C4-2B (cell line): Measurements from ENCODE around the gene ACVRL1.

Experiments
- H3K27ac ChIP-seq: fragments of 450-650 bp; 2 replicates; pipeline ENCODE4 v1.5.1; 2017
- ZFX ChIP-seq: fragments of 450-650 bp; IDR thresholded peaks from 2 replicates; pipeline ENCODE4 v1.6.1; 2017
- TF ChIP-seq, protein P1 (sequence below): fragments of 450-650 bp; conservative IDR thresholded peaks from 2 replicates; pipeline ENCODE4 v1.5.1; 2017; ENCODE audit warnings: mild to moderate bottlenecking

Gene ACVRL1

GRCh38 chr12:51869931-51870330, 37.4 kb upstream of the ACVRL1 start:
- H3K27ac ChIP-seq, result no peak overlapping the region

DNA sequence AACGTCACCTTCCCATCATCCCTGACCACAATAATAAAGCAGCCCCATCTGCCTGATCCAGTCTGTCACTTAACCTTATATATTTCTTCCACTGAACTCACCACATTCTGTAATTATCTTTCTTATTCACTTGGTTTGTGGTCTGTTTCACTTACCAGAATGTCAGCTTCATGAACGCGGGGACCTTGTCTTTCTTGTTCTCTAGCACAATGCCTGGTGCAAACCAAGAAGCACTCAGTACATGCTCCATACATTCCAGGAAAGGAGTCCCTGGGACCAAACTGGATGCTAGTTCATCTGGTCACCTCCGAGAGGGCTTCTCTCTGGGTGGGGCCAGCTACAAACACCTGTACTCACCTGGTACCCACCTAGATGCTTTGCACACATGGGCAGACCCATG, 36.8 kb upstream of the ACVRL1 start:
- TF ChIP-seq, protein P1, sequence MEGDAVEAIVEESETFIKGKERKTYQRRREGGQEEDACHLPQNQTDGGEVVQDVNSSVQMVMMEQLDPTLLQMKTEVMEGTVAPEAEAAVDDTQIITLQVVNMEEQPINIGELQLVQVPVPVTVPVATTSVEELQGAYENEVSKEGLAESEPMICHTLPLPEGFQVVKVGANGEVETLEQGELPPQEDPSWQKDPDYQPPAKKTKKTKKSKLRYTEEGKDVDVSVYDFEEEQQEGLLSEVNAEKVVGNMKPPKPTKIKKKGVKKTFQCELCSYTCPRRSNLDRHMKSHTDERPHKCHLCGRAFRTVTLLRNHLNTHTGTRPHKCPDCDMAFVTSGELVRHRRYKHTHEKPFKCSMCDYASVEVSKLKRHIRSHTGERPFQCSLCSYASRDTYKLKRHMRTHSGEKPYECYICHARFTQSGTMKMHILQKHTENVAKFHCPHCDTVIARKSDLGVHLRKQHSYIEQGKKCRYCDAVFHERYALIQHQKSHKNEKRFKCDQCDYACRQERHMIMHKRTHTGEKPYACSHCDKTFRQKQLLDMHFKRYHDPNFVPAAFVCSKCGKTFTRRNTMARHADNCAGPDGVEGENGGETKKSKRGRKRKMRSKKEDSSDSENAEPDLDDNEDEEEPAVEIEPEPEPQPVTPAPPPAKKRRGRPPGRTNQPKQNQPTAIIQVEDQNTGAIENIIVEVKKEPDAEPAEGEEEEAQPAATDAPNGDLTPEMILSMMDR, result no peak
- TF ChIP-seq ZFX, result no peak
- no peak overlapping the region for H3K27ac ChIP-seq

More at GRCh38 chr12:51869931-51870330, 37.4 kb upstream of the ACVRL1 start:
- TF ChIP-seq, protein P1, result no peak
- TF ChIP-seq ZFX, result no peak

DNA sequence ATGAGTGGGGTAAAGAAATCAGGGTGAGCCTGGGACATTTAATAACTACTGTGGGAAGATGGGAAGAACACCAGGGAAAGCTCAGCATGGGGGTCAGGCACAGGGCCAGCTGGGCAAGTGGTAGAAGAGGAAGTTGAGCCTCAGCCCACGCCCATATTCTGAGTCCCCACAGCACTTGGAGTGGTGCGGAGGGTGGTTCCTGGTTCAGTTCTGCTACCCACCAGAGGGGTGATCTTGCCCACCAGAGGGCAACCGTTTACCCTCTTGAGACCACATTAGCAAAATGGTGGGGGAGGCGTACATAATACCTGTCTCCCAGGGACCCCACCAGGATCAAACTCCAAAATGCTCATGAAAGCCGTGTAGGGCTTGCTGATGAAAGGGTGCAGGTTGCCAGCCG, 36.2 kb upstream of the ACVRL1 start:
- H3K27ac ChIP-seq, result no peak overlapping the region
- TF ChIP-seq, protein P1, result no peak
- TF ChIP-seq ZFX, result no peak

DNA sequence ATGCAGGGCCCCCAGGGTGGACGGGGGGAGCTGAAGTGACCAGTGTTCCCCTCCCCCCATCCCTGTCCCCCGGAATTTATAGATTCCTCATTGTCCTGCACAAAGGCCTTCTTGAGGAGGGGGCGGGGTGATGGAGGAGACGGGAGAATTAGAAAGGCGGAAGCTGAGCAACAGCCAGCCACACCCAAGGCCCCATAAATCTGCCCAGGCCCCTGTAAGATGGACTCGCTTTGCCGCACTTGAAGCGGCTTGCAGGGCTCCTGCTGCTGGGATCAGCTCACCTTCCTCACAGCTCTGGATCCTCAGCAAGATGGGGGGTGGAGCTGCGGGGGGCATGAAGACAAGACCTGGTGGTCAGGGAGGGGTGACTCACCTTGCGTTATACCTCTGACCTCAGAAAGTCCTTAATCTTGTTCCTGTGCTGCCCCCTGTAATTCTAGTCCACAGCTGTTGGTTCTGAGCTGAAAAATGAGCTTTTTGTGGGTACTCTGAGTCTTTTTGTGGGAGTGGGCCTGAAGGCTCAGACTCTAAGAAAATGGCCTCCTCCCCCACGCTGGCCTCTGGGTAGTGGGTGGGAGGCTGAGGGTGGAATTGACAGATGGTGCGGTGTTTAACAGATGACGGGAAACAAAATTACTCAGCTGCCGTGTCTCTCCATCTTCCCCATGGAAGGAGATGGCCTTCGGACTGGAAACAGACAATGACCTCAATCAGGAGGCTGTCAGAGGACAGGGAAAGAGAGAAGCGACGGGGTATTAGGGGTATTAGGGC, 35.2 kb upstream of the ACVRL1 start:
- no peak overlapping the region for H3K27ac ChIP-seq
- TF ChIP-seq, protein P1, result no peak
- no peak for TF ChIP-seq ZFX

GRCh38 chr12:51872689-51872981, 34.7 kb upstream of the ACVRL1 start:
- H3K27ac ChIP-seq, result no peak overlapping the region
- TF ChIP-seq, protein P1, result no peak
- no peak for TF ChIP-seq ZFX

GRCh38 chr12:51873251-51873994, 33.9 kb upstream of the ACVRL1 start:
- TF ChIP-seq, protein P1, result no peak
- no peak for TF ChIP-seq ZFX
- H3K27ac ChIP-seq, result no peak overlapping the region

DNA sequence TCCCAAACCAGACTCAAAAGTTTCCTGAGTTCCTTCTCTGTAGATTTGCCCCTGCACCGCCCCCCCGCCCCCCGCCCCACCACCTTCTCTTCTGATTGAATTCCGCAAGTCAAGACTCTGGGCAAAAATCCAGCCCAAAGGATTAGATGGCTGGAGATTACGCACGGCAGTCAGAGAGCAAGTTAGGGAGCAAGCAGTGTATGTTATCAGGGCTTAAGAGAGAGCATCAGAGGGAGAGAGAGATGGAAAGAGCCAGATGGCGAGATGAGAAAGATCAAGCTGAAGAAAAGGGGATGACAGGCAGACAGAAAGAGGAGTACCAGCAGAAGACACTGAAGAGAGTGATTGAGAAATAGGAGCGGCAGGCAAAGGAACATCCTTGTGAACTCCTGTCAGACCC, 33.3 kb upstream of the ACVRL1 start:
- no peak for TF ChIP-seq ZFX
- TF ChIP-seq, protein P1, result no peak
- no peak overlapping the region for H3K27ac ChIP-seq
